ENCODE results near the gene TRIO.

The TRIO gene

DNA sequence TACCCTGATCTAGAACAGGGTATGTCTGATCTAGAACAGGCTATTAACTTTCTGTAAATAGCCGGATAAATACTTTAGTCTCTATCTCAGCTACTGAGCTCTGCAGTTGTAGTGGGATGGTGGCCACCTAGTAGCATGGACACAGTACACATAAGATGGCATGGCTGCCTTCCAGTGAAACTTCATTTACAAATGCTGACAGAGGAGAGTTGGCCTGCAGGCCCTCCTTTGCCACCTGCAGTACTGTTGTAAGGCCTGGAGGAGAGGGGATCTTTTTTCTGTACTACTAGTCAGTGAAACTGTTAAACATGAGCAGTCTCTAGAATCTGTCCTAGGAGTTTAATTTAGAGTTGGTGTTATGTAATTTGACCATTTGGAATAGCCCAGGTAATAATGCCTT is 86.0 kb downstream of the TRIO start:
- no peak for DNase-seq

DNA sequence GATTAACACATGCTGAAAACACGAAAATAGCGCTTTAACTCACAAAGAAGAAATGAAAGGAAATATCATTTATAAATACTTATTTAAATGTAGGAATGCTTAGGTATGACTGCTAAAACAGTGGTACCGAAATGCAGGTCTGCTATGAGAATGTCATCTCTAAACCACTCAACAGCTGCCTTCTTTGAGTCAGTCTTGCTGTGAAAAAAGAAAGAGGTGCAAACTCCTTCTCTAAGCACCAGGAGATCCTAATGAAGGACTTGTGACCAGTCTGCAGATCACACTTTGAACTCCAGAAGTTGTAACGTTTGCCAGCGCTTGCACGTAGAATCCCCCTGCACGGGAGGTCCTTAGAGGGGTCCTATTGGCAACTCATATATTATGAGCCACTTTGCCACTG is 86.6 kb downstream of the TRIO start:
- DNase-seq: no peak

DNA sequence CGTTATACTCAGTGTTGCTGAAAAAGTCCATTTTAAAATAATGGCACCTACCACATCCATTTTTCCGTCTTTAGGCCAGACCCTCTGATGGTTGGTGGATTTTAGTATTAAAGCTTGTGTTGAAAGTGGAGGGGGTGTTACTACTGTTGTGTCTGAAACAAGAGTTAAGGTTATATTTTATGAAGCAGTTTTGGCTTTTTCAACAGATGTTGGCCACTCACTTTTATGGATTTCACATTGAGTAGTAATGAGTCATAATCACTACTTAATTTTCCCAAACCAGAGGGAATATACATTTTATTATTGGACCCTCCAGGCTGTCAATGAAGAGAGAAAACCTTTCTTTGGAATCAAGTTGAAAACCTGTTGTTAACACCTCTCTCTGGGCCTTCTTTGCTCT is 88.0 kb downstream of the TRIO start:
- no peak for DNase-seq

- no peak for DNase-seq
Measured at GRCh38 chr5:14231890-14232289, 88.7 kb downstream of the TRIO start.

DNA sequence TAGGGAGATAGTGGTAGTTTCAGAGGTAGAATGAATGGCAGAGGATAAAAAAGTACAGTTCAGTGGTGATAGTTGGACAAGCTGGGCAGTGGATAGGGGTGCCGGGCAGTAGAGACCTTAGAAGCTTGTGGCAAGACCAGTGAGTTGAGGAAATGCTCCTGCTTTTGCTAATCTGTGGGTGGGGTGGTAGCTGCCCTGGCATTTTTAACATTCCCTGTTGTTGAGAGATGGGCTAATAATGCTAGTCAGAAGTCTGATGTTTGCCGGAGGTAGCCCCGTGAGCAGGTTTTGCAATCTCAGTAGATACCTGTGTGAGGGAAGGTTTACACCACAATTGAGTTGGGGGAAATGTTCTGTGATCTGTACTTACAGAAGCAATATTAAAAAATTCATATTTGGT is 91.1 kb downstream of the TRIO start:
- DNase-seq: no peak

GRCh38 chr5:14235872-14236271 is 92.7 kb downstream of the TRIO start:
- DNase-seq: no peak

DNA sequence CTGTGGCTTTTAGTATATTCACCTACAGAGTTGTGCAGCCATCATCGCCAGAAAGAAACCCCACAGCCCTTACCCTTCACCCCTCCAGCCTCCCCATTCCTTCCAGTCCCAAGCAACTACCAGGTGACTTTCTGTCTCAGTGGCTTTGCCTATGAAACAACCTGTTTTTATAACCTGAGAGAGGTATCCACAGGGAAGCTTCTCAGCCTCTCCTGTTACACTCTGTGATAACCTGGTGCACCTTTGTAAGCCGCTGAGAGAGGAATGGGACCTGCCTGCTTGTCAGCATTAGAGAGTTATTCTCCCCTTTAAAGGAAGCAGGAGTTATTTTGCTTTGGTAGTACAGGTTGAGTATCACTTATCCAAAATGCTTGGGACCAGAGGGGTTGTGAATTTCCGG is 93.6 kb downstream of the TRIO start:
- peak; percentile 41 for DNase-seq

- DNase-seq: no peak
Measured at GRCh38 chr5:14237317-14238086, 94.4 kb downstream of the TRIO start.

DNA sequence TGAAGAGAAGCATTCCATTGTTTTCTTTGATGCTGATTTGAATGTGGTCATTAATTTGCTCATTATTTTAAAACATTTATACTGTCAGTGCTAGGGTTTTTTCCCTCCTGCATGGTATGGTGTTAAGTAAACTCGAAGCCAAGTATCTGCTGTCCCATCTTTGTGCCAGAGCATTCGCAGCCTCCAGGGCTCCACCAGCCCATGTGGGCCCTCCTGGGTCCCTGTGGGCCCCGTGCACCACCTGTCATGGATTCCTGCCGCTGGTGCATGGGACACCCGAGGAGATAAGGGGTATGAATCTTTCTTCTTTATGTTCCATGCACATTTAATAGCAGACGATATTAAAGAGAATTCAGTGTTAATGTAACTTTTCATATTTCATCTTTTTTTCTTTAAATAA is 95.1 kb downstream of the TRIO start:
- no peak for DNase-seq

DNA sequence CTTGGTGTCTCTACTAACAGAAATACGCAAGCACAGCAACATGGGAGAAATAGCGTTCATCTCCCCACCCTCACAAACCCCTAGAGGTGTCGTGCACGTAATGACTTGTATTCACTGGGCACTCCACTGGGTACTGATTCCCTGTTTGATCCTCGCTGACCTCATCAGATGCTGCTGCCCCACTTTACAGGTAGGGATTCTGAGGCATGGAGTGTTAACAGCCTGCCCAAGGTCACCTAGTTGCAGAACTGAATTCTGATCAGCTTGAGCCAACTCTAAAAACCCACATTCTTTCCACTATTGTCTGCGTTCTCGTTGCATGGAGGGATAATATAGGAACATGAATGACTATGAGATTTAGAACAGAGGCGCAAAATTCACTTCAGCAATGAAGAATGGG is 96.3 kb downstream of the TRIO start:
- DNase-seq: no peak

GRCh38 chr5:14239951-14240350 is 96.8 kb downstream of the TRIO start:
- no peak for DNase-seq

GRCh38 chr5:14240359-14240758 is 97.2 kb downstream of the TRIO start:
- DNase-seq: no peak

DNA sequence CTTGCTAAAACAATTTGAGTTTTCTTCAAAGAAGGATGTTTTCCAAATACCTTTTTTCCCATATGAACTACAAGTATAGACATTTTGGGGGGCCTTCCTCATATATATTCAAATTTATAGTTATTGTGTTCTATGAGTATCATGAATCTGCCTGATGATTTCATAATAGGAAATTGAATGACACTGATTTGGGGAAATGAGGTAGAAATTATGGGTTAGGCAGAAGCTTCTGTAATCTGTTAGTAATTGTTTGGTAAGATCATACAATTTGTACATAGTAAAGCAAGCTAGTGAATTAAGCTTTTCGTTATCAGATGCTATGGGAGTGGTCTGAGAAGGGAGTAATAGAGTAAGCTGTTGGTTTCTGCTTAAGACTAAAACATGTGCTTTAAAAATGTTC is 98.0 kb downstream of the TRIO start:
- no peak for DNase-seq

DNA sequence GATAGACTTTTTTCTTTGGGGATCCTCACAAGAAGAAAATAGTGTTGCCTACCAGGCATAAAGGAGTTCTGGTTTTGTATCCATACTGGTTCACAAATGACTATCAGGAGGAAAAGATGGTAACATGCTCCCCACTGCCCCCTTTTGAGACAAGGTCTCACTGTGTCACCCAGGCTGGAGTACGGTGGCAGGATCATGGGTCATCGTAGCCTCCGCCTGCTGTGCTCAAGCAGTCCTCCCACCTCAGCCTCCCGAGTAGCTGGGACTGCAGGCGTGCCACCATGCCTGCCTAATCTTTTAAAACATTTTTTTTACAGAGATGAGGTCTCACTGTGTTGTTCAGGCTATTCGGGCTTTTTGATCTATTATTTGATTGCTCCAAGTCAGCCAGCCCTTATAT is 99.3 kb downstream of the TRIO start:
- no peak for DNase-seq

DNA sequence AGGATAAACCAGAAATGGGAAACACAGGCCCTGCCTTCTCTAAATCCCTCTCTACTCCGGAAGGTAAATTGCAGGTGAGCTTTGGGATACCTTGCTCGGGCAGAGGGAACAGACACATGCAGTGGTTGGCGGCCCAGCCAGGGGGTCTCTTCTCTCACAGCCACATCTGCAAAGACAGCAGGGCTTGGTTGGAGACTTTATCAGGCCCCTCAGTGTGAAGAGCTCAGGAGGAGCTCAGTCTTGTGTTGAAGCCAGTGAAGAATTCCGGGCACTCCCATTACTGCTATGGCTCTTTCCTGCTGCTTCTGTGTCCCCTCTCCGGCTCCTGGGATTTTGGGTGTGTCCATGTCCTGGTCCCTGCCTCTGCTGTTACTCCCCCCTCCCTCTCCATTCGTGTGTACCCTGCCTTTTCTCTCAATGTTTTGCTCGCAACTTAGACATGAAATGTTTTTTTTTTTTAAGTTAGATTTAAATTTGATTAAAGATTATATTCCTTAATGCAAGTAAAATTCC is 99.8 kb downstream of the TRIO start:
- DNase-seq: no peak

DNA sequence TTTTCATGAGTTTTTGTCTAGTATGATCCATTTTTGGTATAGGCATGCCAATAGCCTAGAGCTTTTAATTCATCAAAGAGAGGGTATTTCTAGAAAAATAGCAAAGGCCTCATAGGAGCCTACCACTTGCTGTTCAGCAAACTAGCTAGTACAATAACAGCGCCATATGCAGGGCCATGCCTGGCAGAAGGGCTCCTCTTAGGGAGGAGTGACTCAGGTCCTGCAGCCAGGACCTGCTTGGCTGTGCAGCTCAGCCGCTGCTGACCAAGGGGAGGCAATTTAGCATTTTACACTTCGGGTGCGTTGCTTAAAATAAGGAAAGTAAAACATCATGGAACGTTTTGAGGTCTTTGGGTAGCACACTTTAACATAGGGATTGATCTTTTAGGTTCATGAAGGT is 100.6 kb downstream of the TRIO start:
- DNase-seq: no peak

DNA sequence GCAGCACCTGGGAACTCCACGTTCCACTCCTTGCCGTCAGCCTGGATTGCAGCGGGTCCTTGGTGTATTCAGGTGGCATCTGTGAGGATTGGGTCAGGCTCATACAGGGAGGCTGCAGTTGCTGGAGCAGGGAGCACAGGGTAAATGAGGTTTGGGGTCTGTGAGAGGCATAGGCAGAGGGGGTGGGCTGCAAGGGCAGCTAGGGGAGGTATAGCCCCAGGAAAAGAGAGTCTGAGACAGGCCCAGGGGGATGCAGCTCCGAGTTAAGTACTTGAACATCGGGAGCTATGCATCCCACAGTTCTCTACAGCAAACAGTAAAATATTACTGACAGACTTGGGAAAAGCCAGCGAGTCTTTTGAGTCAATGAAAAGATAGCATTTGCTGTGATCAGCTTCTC is 101.6 kb downstream of the TRIO start:
- DNase-seq: no peak

DNA sequence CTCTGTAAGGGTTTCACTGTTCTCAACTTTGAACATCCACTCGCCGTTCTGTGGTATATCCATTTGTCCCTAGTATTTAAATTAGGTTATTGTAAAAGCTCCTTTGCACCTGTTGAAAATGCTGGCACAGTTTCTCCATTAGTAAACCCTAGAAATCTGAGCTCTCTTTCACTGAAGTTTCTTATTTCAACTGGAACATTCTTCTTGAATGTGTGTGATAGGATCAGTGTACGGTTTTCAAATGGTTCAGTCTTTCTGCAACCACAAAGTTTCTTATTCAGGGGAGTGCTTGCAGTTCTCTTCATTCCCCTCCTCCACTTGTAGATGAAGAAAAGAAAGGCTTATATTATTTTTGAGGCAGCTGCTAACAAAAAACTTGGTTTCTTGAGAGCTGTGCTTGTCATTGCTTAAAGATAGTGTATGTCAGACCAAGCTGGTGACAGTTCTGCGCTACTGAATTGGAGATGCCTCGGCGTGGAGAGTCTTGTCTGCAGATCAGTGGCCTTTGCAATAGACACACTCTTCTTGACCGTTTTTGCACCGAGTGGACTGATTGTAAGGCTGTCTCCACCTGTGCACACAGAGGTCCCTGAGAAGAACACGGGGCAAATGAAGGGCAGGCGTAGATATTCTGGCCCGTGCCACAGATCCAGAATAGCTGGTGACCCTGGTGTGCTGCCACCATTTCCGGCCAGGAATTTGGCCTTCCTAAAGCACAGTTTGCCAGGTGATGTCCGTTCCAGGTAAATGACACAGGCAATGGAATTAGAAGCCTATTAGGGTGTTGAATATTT is 102.2 kb downstream of the TRIO start:
- DNase-seq: no peak

DNA sequence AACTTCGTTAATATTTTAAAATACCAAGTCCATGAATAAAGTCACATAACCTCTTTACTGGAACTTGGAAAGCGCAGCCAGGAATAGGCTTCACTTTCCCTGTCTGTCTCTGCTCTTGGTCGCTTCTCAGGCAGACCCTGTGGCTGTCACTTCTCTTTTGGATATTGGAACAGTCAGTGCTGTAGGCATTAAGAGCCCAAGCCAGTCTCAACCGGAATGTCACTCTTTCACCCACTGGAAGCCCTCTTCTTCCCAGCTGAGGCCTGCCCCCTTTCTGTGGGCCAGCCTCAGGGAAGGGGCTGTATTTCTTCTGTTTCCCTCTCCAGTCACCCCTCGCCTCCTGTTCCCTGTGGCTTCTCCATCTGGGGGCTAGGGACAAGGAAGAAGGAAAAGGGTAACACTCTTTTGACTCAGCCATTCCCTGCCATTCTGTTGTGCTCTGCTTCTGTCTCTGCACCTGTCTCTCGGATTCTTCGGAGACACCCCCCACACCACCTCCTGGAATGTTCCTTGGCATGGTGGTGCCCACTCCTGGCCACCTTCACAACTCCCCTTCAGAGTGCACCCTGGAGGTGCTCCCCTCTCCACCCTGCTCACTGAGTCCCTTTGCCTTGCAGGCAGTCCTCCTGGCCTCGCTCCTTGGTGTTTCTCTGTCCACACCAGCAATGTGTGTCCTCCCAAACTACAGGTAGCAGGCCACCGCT is 103.4 kb downstream of the TRIO start:
- no peak for DNase-seq

DNA sequence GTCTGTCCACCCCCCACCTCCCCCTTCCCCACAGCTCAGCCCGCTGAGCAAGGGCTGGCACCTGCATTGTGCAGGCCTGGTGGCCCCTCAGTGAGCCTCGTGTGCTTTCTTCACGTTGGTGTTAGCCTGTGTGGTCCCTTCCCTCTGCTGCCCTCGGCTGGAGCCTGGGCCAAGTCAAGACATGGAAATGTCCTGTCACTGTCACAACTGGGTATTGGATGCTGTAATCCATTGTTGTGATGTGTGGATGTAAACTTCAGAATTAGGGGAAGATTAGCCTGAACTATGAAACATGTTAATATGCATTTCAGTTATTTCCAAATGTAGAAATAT is 103.9 kb downstream of the TRIO start:
- no peak for DNase-seq

- no peak for DNase-seq
Measured at GRCh38 chr5:14249258-14250082, 106.3 kb downstream of the TRIO start.

GRCh38 chr5:14250084-14250695 is 107.0 kb downstream of the TRIO start:
- peak; percentile 92 for DNase-seq

Data from NCI-H510A (cell line).